ENCODE data around the gene FKBP8. TPM values are rescaled to one million over a fixed set of nuclear protein-coding genes. Genes with fewer than 3 reads are reported as not detected.

FKBP8 gene
- polyA plus RNA-seq, 3 donors: 78.0 to 159 (median 81.2) TPM

GRCh38 chr19:18488403-18488723, 55.0 kb downstream of the FKBP8 start:
- peaks cover 98% of the 10 kb centered on the region for H4K20me1 ChIP-seq (ENCODE audit: insufficient read depth, low read length)
- H2AFZ ChIP-seq (ENCODE audit: insufficient read depth, low read depth, low read length, poor library complexity, severe bottlenecking): no peak overlapping the region
- H3K4me3 ChIP-seq (replicated peaks in 1 of 3; ENCODE audit: low read depth in 2 of 3, low read length in 3 of 3): no peak overlapping the region
- H3K4me1 ChIP-seq (ENCODE audit: control insufficient read depth in 1 of 2, insufficient read depth in 2 of 2, low read length in 2 of 2): peaks cover 52 to 71% of the 10 kb centered on the region in 2 donors
- peak overlapping the region in 4 of 7 donors; percentile 46 to 93 (median 85) for H3K27ac Mint-ChIP-seq
- WGBS (ENCODE audit: insufficient coverage): 85% methylated on average over 4 of the region's 6 CpGs
- peaks cover 99% of the 10 kb centered on the region for H3K79me2 ChIP-seq (ENCODE audit: insufficient read depth, low read length)
- peaks cover 0 to 6% (median 0%) of the 10 kb centered on the region in 3 donors for H3K27me3 Mint-ChIP-seq (ENCODE audit: low read depth in 3 of 3)
- H3K27ac ChIP-seq (ENCODE audit: low read depth in 1 of 2, low read length in 2 of 2): peak overlapping the region; percentile 1 to 97
- H3K4me3 Mint-ChIP-seq: no peak overlapping the region
- peak; percentile 53 to 67 (median 57) for DNase-seq
- TF ChIP-seq CTCF (IDR thresholded peaks at IDR 0.05): peak; percentile 67
- H3K27me3 ChIP-seq (ENCODE audit: control insufficient read depth in 2 of 2, insufficient read depth in 2 of 2, low read length in 2 of 2): no peaks in the 10 kb centered on the region
- no peak overlapping the region for H3K9ac ChIP-seq (ENCODE audit: insufficient read depth, low read length, poor library complexity, severe bottlenecking)
- no peaks in the 10 kb centered on the region for H3K9me3 ChIP-seq (replicated peaks in 1 of 2; ENCODE audit: control insufficient read depth in 1 of 2, insufficient read depth in 1 of 2, low read length in 2 of 2)
- intact Hi-C loops (cut with micrococcal nuclease): loop anchor here in 1 of 2 donors (5.0 kb wide), 1 partner anchor 34 kb away; the partner anchor contains the start of gene ELL
- peaks cover 26 to 38% of the 10 kb centered on the region in 2 donors for H3K36me3 Mint-ChIP-seq
- peaks cover 80% of the 10 kb centered on the region for H3K4me1 Mint-ChIP-seq
- no peak overlapping the region for H3K4me2 ChIP-seq (replicated peaks; ENCODE audit: extremely low read depth, low read length, poor library complexity, severe bottlenecking)
- peaks cover 0 to 12% of the 10 kb centered on the region in 2 donors for H3K36me3 ChIP-seq (replicated peaks in 1 of 2; ENCODE audit: control insufficient read depth in 1 of 2, insufficient read depth in 2 of 2, low read length in 2 of 2)
- no peaks in the 10 kb centered on the region for H3K9me3 Mint-ChIP-seq

GRCh38 chr19:18487576-18488402, 55.6 kb downstream of the FKBP8 start:
- H3K9ac ChIP-seq (ENCODE audit: insufficient read depth, low read length, poor library complexity, severe bottlenecking): no peak overlapping the region
- peaks cover 26 to 42% of the 10 kb centered on the region in 2 donors for H3K36me3 Mint-ChIP-seq
- TF ChIP-seq CTCF (IDR thresholded peaks at IDR 0.05): no peak
- no peak overlapping the region for H3K4me3 ChIP-seq (replicated peaks in 1 of 3; ENCODE audit: low read depth in 2 of 3, low read length in 3 of 3)
- peak overlapping the region; percentile 1 to 97 for H3K27ac ChIP-seq (ENCODE audit: low read depth in 1 of 2, low read length in 2 of 2)
- 91% methylated on average over 11 of the region's 17 CpGs for WGBS (ENCODE audit: insufficient coverage)
- no peak for DNase-seq
- peaks cover 0 to 6% (median 0%) of the 10 kb centered on the region in 3 donors for H3K27me3 Mint-ChIP-seq (ENCODE audit: low read depth in 3 of 3)
- H2AFZ ChIP-seq (ENCODE audit: insufficient read depth, low read depth, low read length, poor library complexity, severe bottlenecking): no peak overlapping the region
- no peak overlapping the region for H3K4me2 ChIP-seq (replicated peaks; ENCODE audit: extremely low read depth, low read length, poor library complexity, severe bottlenecking)
- H3K36me3 ChIP-seq (replicated peaks in 1 of 2; ENCODE audit: control insufficient read depth in 1 of 2, insufficient read depth in 2 of 2, low read length in 2 of 2): peaks cover 0 to 12% of the 10 kb centered on the region in 2 donors
- H3K4me3 Mint-ChIP-seq: no peak overlapping the region
- peak overlapping the region; percentile 59 to 95 (median 91) for H3K27ac Mint-ChIP-seq
- no peaks in the 10 kb centered on the region for H3K9me3 Mint-ChIP-seq
- peaks cover 99% of the 10 kb centered on the region for H3K79me2 ChIP-seq (ENCODE audit: insufficient read depth, low read length)
- intact Hi-C loops (cut with micrococcal nuclease): loop anchor here in 1 of 2 donors (5.0 kb wide), 1 partner anchor 35 kb away; the partner anchor contains the start of gene ELL
- H3K4me1 ChIP-seq (ENCODE audit: control insufficient read depth in 1 of 2, insufficient read depth in 2 of 2, low read length in 2 of 2): peaks cover 58 to 75% of the 10 kb centered on the region in 2 donors
- no peaks in the 10 kb centered on the region for H3K27me3 ChIP-seq (ENCODE audit: control insufficient read depth in 2 of 2, insufficient read depth in 2 of 2, low read length in 2 of 2)
- H4K20me1 ChIP-seq (ENCODE audit: insufficient read depth, low read length): peaks cover 98% of the 10 kb centered on the region
- H3K9me3 ChIP-seq (replicated peaks in 1 of 2; ENCODE audit: control insufficient read depth in 1 of 2, insufficient read depth in 1 of 2, low read length in 2 of 2): no peaks in the 10 kb centered on the region
- H3K4me1 Mint-ChIP-seq: peaks cover 84% of the 10 kb centered on the region
